ENCODE data around the gene PVALEF.
"Not testable (repeated sequence)": the region's sequence is repeated elsewhere in the genome, so short reads cannot be mapped to it uniquely, and the experiment has no call there.

The PVALEF gene

GRCh38 chr17:81221371-81221841, 56.1 kb downstream of the PVALEF start:
- DNase-seq (ENCODE audit: low spot score): no peak

GRCh38 chr17:81221842-81222619, 56.7 kb downstream of the PVALEF start:
- DNase-seq (ENCODE audit: low spot score): no peak

- DNase-seq (ENCODE audit: low spot score): no peak
These were observed 57.3 kb downstream of the PVALEF start for GRCh38 chr17:81222620-81222905.

GRCh38 chr17:81222906-81223761, 57.8 kb downstream of the PVALEF start, which contains the start of gene CEP131:
Gene CEP131, minus strand, starts transcription at chr17:81222965. Its CDS starts 2,909 bp downstream, at chr17:81220056.
- DNase-seq (ENCODE audit: low spot score): peak; percentile 99

GRCh38 chr17:81223762-81224130, 58.4 kb downstream of the PVALEF start:
- DNase-seq (ENCODE audit: low spot score): no peak

- not testable (repeated sequence) for DNase-seq (ENCODE audit: low spot score)
These were observed 62.3 kb downstream of the PVALEF start for GRCh38 chr17:81227630-81228029.

- DNase-seq (ENCODE audit: low spot score): no peak
These were observed 63.1 kb downstream of the PVALEF start for GRCh38 chr17:81228420-81228819.

- DNase-seq (ENCODE audit: low spot score): no peak
These were observed 63.7 kb downstream of the PVALEF start for GRCh38 chr17:81228834-81229665.

- no peak for DNase-seq (ENCODE audit: low spot score)
These were observed 64.3 kb downstream of the PVALEF start for GRCh38 chr17:81229666-81229920.

- DNase-seq (ENCODE audit: low spot score): no peak
These were observed 64.9 kb downstream of the PVALEF start for GRCh38 chr17:81230043-81230820.

- DNase-seq (ENCODE audit: low spot score): no peak
These were observed 65.9 kb downstream of the PVALEF start for GRCh38 chr17:81231121-81231645.

GRCh38 chr17:81231766-81232581, 66.7 kb downstream of the PVALEF start:
- DNase-seq (ENCODE audit: low spot score): no peak
